HL-60 (cell line): ENCODE measurements around the gene TTI1.

Source experiments
- POLR2AphosphoS5 ChIP-seq: IDR thresholded peaks from 2 replicates; pipeline ENCODE4 v1.6.1; 2012; ENCODE audit warnings: low read depth
- TF ChIP-seq, protein P1 (sequence below): IDR thresholded peaks from one replicate; pipeline ENCODE4 v1.5.1; 2011; ENCODE audit warnings: low read length, control low read depth, inconsistent platforms; ENCODE audit not compliant: insufficient read depth
- TF ChIP-seq, protein P2 (sequence below): IDR thresholded peaks from 2 replicates; pipeline ENCODE4 v1.6.1; 2012; ENCODE audit warnings: low read depth; ENCODE audit not compliant: insufficient replicate concordance

DNA sequence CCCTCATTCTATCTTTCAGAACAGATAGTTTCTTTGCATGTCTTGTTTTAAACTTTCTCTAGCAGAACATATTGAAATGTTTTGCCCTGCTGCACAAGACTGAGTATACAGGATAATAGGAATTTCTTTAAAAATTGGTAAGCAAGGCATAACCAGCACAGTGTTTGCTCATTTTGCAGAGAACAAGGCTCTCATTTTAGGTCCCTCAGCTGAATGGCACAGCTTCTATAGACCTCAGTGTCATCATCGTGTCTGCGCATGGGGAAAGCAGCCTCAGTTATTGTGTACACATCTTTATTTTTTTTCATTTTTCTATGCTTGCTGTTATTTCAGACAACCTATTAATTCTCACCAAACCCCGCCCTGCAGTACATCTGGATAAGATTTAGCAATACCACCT, 35.7 kb downstream of the TTI1 start:
- TF ChIP-seq, protein P1, sequence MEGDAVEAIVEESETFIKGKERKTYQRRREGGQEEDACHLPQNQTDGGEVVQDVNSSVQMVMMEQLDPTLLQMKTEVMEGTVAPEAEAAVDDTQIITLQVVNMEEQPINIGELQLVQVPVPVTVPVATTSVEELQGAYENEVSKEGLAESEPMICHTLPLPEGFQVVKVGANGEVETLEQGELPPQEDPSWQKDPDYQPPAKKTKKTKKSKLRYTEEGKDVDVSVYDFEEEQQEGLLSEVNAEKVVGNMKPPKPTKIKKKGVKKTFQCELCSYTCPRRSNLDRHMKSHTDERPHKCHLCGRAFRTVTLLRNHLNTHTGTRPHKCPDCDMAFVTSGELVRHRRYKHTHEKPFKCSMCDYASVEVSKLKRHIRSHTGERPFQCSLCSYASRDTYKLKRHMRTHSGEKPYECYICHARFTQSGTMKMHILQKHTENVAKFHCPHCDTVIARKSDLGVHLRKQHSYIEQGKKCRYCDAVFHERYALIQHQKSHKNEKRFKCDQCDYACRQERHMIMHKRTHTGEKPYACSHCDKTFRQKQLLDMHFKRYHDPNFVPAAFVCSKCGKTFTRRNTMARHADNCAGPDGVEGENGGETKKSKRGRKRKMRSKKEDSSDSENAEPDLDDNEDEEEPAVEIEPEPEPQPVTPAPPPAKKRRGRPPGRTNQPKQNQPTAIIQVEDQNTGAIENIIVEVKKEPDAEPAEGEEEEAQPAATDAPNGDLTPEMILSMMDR, result no peak
- no peak for TF ChIP-seq POLR2AphosphoS5
- TF ChIP-seq, protein P2, sequence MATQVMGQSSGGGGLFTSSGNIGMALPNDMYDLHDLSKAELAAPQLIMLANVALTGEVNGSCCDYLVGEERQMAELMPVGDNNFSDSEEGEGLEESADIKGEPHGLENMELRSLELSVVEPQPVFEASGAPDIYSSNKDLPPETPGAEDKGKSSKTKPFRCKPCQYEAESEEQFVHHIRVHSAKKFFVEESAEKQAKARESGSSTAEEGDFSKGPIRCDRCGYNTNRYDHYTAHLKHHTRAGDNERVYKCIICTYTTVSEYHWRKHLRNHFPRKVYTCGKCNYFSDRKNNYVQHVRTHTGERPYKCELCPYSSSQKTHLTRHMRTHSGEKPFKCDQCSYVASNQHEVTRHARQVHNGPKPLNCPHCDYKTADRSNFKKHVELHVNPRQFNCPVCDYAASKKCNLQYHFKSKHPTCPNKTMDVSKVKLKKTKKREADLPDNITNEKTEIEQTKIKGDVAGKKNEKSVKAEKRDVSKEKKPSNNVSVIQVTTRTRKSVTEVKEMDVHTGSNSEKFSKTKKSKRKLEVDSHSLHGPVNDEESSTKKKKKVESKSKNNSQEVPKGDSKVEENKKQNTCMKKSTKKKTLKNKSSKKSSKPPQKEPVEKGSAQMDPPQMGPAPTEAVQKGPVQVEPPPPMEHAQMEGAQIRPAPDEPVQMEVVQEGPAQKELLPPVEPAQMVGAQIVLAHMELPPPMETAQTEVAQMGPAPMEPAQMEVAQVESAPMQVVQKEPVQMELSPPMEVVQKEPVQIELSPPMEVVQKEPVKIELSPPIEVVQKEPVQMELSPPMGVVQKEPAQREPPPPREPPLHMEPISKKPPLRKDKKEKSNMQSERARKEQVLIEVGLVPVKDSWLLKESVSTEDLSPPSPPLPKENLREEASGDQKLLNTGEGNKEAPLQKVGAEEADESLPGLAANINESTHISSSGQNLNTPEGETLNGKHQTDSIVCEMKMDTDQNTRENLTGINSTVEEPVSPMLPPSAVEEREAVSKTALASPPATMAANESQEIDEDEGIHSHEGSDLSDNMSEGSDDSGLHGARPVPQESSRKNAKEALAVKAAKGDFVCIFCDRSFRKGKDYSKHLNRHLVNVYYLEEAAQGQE, result no peak
